Activated CD4-positive, alpha-beta T cell treated with anti-CD3 and anti-CD28 coated beads, Interleukin-2, amount 50 U/mL, for 16 hours (primary cell): Measurements from ENCODE around the gene NME1.
"Not testable (repeated sequence)": the region's sequence is repeated elsewhere in the genome, so short reads cannot be mapped to it uniquely, and the experiment has no call there.

Experiments
- DNase-seq: peaks from one replicate; pipeline ENCODE4 v3.0.0-alpha.2; 2020

The NME1 gene

GRCh38 chr17:51147650-51148049 is 5.7 kb upstream of the NME1 start:
- peak; percentile 24 for DNase-seq

GRCh38 chr17:51149163-51149562 is 4.2 kb upstream of the NME1 start:
- no peak for DNase-seq

GRCh38 chr17:51150932-51151331 is 2.4 kb upstream of the NME1 start:
- DNase-seq = no peak

- DNase-seq = no peak
Measured at GRCh38 chr17:51152766-51153209, 571 bp upstream of the NME1 start.

GRCh38 chr17:51154176-51154575 is 817 bp downstream of the NME1 start:
- peak; percentile 18 for DNase-seq

- no peak for DNase-seq
Measured at GRCh38 chr17:51155416-51155815, 2.1 kb downstream of the NME1 start.

- no peak for DNase-seq
Measured at GRCh38 chr17:51159604-51160003, 6.2 kb downstream of the NME1 start.

- no peak for DNase-seq
Measured at GRCh38 chr17:51161541-51161940, 8.2 kb downstream of the NME1 start.

GRCh38 chr17:51164911-51165679 is 11.7 kb downstream of the NME1 start:
- DNase-seq = no peak

GRCh38 chr17:51165680-51166197 is 12.4 kb downstream of the NME1 start:
- DNase-seq = no peak

- peak; percentile 83 for DNase-seq
Measured at GRCh38 chr17:51166198-51166986, 13.0 kb downstream of the NME1 start, which contains the start of gene NME2. TSS of gene NME2 (plus strand) at chr17:51166411. CDS start at chr17:51166831, 420 bp downstream.

GRCh38 chr17:51166987-51167931 is 13.9 kb downstream of the NME1 start:
- DNase-seq = peak; percentile 74

- no peak for DNase-seq
Measured at GRCh38 chr17:51169340-51169739, 16.0 kb downstream of the NME1 start.

- DNase-seq = no peak
Measured at GRCh38 chr17:51170736-51171135, 17.4 kb downstream of the NME1 start.

- DNase-seq = not testable (repeated sequence)
Measured at GRCh38 chr17:51172030-51172429, 18.7 kb downstream of the NME1 start.

GRCh38 chr17:51180486-51180885 is 27.1 kb downstream of the NME1 start:
- no peak for DNase-seq

- DNase-seq = no peak
Measured at GRCh38 chr17:51184124-51184523, 30.8 kb downstream of the NME1 start.

- DNase-seq = no peak
Measured at GRCh38 chr17:51185763-51186332, 32.5 kb downstream of the NME1 start.

- no peak for DNase-seq
Measured at GRCh38 chr17:51188271-51188833, 35.0 kb downstream of the NME1 start.

GRCh38 chr17:51189162-51189561 is 35.8 kb downstream of the NME1 start:
- DNase-seq = no peak

GRCh38 chr17:51189628-51190027 is 36.3 kb downstream of the NME1 start:
- DNase-seq = no peak

GRCh38 chr17:51191895-51192294 is 38.5 kb downstream of the NME1 start:
- no peak for DNase-seq
